ENCODE measurements around the gene FMO4. TPM values are rescaled to one million over a fixed set of nuclear protein-coding genes. Genes with fewer than 3 reads are reported as not detected.
"Not testable (repeated sequence)": the region's sequence is repeated elsewhere in the genome, so short reads cannot be mapped to it uniquely, and the experiment has no call there.

Gene FMO4
- total RNA-seq, 1 donor from 2014 or later = 5.4 TPM

DNA sequence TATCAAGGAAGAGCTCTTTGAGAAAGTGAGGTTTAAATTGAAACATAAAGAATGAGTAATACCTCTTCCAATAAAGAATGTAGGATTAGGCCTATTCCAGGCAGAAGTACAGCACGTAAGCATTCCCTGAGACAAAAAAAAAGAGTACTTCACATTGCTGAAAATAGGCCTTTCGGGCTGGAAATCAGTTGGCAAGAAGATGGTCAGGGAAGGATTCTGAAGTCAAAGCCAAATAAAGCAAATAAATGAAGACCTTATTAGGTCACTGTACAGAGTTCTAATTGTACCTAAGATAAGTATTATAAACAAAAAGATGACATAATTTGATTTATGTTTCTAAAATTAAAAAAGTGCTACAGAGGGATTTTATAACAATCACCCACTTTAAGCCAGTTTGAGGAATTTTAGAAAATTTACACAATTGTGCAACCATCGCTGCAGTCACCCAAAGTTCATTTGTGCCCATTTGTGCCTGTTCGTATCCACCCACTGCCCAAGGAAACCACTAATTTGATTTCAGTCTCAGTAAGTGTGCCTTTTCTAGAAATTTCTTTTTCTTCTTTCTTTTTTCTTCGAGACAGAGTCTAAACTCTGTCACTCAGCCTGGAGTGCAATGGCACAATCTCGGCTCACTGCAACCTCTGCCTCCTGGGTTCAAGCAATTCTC is 58.6 kb downstream of the FMO4 start:
- Histone ChIP-seq H3K27ac (replicated peaks) (peak overlapping the region; percentile 68), H3K9me3 (replicated peaks) (peaks cover 15% of the 10 kb centered on the region), H3K4me3 (no peak overlapping the region), H3K36me3 (no peaks in the 10 kb centered on the region), H3K27me3 (ENCODE audit: low read depth) (no peaks in the 10 kb centered on the region), H3K4me1 (no peaks in the 10 kb centered on the region)
- intact Hi-C loops (cut with micrococcal nuclease) = no loop called here
- no peak for TF ChIP-seq CTCF (IDR thresholded peaks at IDR 0.05; ENCODE audit: borderline replicate concordance)
- DNase-seq = no peak

- DNase-seq; H3K4me1 ChIP-seq; H3K27me3 ChIP-seq (ENCODE audit: low read depth); H3K27ac ChIP-seq (replicated peaks); H3K4me3 ChIP-seq; intact Hi-C loops (cut with micrococcal nuclease); H3K36me3 ChIP-seq: not testable (repeated sequence)
- H3K9me3 ChIP-seq (replicated peaks) = peaks cover 15% of the 10 kb centered on the region
These were observed 59.6 kb downstream of the FMO4 start for GRCh38 chr1:171373357-171374122.

- no peak for TF ChIP-seq CTCF (IDR thresholded peaks at IDR 0.05; ENCODE audit: borderline replicate concordance)
- DNase-seq = no peak
- intact Hi-C loops (cut with micrococcal nuclease) = no loop called here
- Histone ChIP-seq H3K4me3 (no peak overlapping the region), H3K27ac (replicated peaks) (no peak overlapping the region), H3K36me3 (no peaks in the 10 kb centered on the region), H3K27me3 (ENCODE audit: low read depth) (no peaks in the 10 kb centered on the region), H3K4me1 (no peaks in the 10 kb centered on the region), H3K9me3 (replicated peaks) (peaks cover 17% of the 10 kb centered on the region)
These were observed 65.9 kb downstream of the FMO4 start for GRCh38 chr1:171379846-171380245.

DNA sequence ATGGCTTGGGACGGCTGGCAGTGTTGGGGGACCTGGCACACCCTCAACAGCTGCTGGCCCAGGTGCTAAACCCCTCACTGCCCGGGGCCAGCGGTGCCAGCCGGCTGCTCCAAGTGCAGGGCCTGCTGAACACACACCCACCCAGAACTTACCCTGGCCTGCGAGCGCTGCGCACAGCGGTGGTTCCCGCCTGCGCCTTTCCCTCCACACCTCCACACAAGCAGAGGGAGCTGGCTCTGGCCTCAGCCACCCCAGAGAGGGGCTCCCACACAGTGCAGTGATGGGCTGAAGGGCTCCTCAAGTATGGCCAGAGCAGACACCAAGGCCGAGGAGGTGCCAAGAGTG is 67.9 kb downstream of the FMO4 start:
- H3K9me3 ChIP-seq (replicated peaks) = peaks cover 17% of the 10 kb centered on the region
- no peak overlapping the region for H3K27ac ChIP-seq (replicated peaks)
- no peaks in the 10 kb centered on the region for H3K36me3 ChIP-seq
- no peak for TF ChIP-seq CTCF (IDR thresholded peaks at IDR 0.05; ENCODE audit: borderline replicate concordance)
- H3K4me3 ChIP-seq = no peak overlapping the region
- no peaks in the 10 kb centered on the region for H3K27me3 ChIP-seq (ENCODE audit: low read depth)
- DNase-seq = no peak
- intact Hi-C loops (cut with micrococcal nuclease) = no loop called here
- H3K4me1 ChIP-seq = no peaks in the 10 kb centered on the region

GRCh38 chr1:171384496-171384895 is 70.5 kb downstream of the FMO4 start:
- H3K4me3 ChIP-seq = no peak overlapping the region
- TF ChIP-seq CTCF (IDR thresholded peaks at IDR 0.05; ENCODE audit: borderline replicate concordance) = no peak
- H3K9me3 ChIP-seq (replicated peaks) = peaks cover 16% of the 10 kb centered on the region
- H3K4me1 ChIP-seq = no peaks in the 10 kb centered on the region
- DNase-seq = no peak
- H3K27me3 ChIP-seq (ENCODE audit: low read depth) = no peaks in the 10 kb centered on the region
- H3K36me3 ChIP-seq = no peaks in the 10 kb centered on the region
- intact Hi-C loops (cut with micrococcal nuclease) = no loop called here
- H3K27ac ChIP-seq (replicated peaks) = no peak overlapping the region

GRCh38 chr1:171389171-171389570 is 75.2 kb downstream of the FMO4 start:
- no peak for DNase-seq
- TF ChIP-seq CTCF (IDR thresholded peaks at IDR 0.05; ENCODE audit: borderline replicate concordance) = no peak
- no peaks in the 10 kb centered on the region for H3K27me3 ChIP-seq (ENCODE audit: low read depth)
- H3K4me3 ChIP-seq = no peak overlapping the region
- no peak overlapping the region for H3K27ac ChIP-seq (replicated peaks)
- intact Hi-C loops (cut with micrococcal nuclease) = no loop called here
- H3K36me3 ChIP-seq = no peaks in the 10 kb centered on the region
- H3K4me1 ChIP-seq = no peaks in the 10 kb centered on the region
- H3K9me3 ChIP-seq (replicated peaks) = no peaks in the 10 kb centered on the region

GRCh38 chr1:171390740-171391139 is 76.8 kb downstream of the FMO4 start:
- intact Hi-C loops (cut with micrococcal nuclease); H3K27me3 ChIP-seq (ENCODE audit: low read depth); H3K36me3 ChIP-seq; DNase-seq; H3K9me3 ChIP-seq (replicated peaks); H3K4me1 ChIP-seq; H3K4me3 ChIP-seq; H3K27ac ChIP-seq (replicated peaks): not testable (repeated sequence)

Measured in left ventricle myocardium inferior (tissue), 1 donor.